DND-41 (cell line): ENCODE measurements around the gene GCDH.
A peak's percentile ranks its signal among the peaks of the same experiment; 100 is the strongest.

ENCODE experiments used
- ATAC-seq: fragments of 200-7000 bp; cut with Tn5 transposase; 3 replicates; pipeline ENCODE4 v1.9.1; 2021; ENCODE audit warnings: low read depth; ENCODE audit not compliant: insufficient read depth
- DNase-seq: peaks from one replicate; pipeline ENCODE4 v3.0.0-alpha.2; 2020
- H2AFZ ChIP-seq: 2 replicates; pipeline ENCODE4 v1.6.0; 2012; ENCODE audit warnings: low read depth, low read length
- H3K27ac ChIP-seq: 2 replicates; pipeline ENCODE4 v1.5.1; 2012; ENCODE audit warnings: low read length, inconsistent platforms
- H3K27me3 ChIP-seq: fragments of 200-600 bp; sonication (generic); 2 replicates; pipeline ENCODE4 v1.6.0; 2012; ENCODE audit warnings: low read length, mild to moderate bottlenecking, inconsistent platforms; ENCODE audit not compliant: insufficient read depth, poor library complexity
- H3K36me3 ChIP-seq: 2 replicates; pipeline ENCODE4 v1.5.1; 2012; ENCODE audit warnings: low read length, inconsistent platforms; ENCODE audit not compliant: insufficient read depth
- H3K4me1 ChIP-seq: 2 replicates; pipeline ENCODE4 v1.5.1; 2012; ENCODE audit warnings: mild to moderate bottlenecking, low read length; ENCODE audit not compliant: insufficient read depth
- H3K4me2 ChIP-seq: 2 replicates; pipeline ENCODE4 v1.6.0; 2012; ENCODE audit warnings: mild to moderate bottlenecking, moderate library complexity, low read length, inconsistent platforms; ENCODE audit not compliant: insufficient read depth
- H3K4me3 ChIP-seq, 2 experiments: fragments of 200-600 bp in 1 of 2; shearing (Covaris generic) in 1 of 2; 2 replicates each; pipeline ENCODE4 v1.5.1; 2012 to 2016; ENCODE audit warnings: inconsistent platforms in 2 of 2, low read length in 2 of 2, mild to moderate bottlenecking in 2 of 2, low read depth in 1 of 2, moderate library complexity in 1 of 2
- H3K79me2 ChIP-seq: 2 replicates; pipeline ENCODE4 v1.6.0; 2012; ENCODE audit warnings: low read length, inconsistent platforms; ENCODE audit not compliant: insufficient read depth
- H3K9ac ChIP-seq: 2 replicates; pipeline ENCODE4 v1.6.0; 2012; ENCODE audit warnings: low read depth, mild to moderate bottlenecking, inconsistent platforms, low read length, moderate library complexity
- H3K9me3 ChIP-seq: 2 replicates; pipeline ENCODE4 v1.5.1; 2012; ENCODE audit warnings: low read length, moderate library complexity, mild to moderate bottlenecking, inconsistent platforms; ENCODE audit not compliant: insufficient read depth, severe bottlenecking
- H4K20me1 ChIP-seq: 2 replicates; pipeline ENCODE4 v1.6.0; 2012; ENCODE audit warnings: low read length; ENCODE audit not compliant: insufficient read depth
- CTCF ChIP-seq: IDR thresholded peaks from 2 replicates; pipeline ENCODE4 v1.5.1; 2012; ENCODE audit warnings: borderline replicate concordance, low read length, moderate library complexity, mild to moderate bottlenecking; ENCODE audit not compliant: poor library complexity, severe bottlenecking; ENCODE audit errors: extremely low read depth
- EZH2 ChIP-seq: IDR thresholded peaks from 3 replicates; pipeline ENCODE4 v1.6.1; 2012; ENCODE audit warnings: borderline replicate concordance, low read depth, mild to moderate bottlenecking, moderate library complexity, low read length, inconsistent platforms; ENCODE audit not compliant: severe bottlenecking

The GCDH gene

DNA sequence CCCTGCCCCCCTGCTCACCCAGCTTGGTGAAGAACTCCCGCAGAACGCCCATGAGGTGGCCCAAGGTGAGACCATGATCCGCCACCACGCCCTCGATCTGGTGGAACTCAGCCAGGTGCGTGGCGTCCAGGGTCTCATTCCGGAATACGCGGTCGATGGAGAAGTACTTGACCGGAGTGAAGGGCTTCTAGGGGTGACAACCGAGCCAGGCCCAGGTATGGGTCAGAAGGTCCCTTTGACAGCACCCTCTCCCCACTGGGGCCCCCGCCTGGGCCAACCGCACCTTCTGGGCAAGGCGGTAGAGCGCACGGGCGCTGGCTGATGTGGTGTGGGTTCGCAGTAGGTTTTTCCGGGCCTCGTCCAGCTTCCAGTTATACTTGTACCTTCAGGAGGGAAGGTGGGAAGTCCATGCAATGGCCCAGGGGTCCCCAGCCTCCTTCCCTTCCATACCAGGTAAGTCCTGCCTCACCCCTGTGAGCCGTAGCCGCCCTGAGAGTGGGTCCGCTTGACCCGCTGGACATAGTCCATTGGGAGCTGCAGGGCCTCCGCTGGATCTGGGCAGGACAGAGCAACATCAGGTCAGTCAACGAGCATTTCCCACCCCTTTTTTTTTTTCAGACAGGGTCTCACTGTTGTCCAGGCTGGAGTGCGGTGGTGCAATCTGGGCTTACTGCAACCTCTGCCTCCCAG is 33.8 kb downstream of the GCDH start:
- ATAC-seq (no peak), DNase-seq (no peak)
- peaks cover 70% of the 10 kb centered on the region for H3K36me3 ChIP-seq
- H3K27ac ChIP-seq: no peak overlapping the region
- no peak overlapping the region for H2AFZ ChIP-seq
- no peak overlapping the region for H3K4me2 ChIP-seq
- H4K20me1 ChIP-seq: peaks cover 15% of the 10 kb centered on the region; the same call in 1 of the 2 replicates
- H3K4me1 ChIP-seq: no peaks in the 10 kb centered on the region
- peaks cover 9% of the 10 kb centered on the region for H3K79me2 ChIP-seq
- H3K9ac ChIP-seq: peak overlapping the region; percentile 12; the same call in 1 of the 2 replicates
- no peaks in the 10 kb centered on the region for H3K9me3 ChIP-seq
- no peak for TF ChIP-seq CTCF
- TF ChIP-seq EZH2: no peak
- H3K4me3 ChIP-seq: no peak overlapping the region
- H3K27me3 ChIP-seq: no peaks in the 10 kb centered on the region

DNA sequence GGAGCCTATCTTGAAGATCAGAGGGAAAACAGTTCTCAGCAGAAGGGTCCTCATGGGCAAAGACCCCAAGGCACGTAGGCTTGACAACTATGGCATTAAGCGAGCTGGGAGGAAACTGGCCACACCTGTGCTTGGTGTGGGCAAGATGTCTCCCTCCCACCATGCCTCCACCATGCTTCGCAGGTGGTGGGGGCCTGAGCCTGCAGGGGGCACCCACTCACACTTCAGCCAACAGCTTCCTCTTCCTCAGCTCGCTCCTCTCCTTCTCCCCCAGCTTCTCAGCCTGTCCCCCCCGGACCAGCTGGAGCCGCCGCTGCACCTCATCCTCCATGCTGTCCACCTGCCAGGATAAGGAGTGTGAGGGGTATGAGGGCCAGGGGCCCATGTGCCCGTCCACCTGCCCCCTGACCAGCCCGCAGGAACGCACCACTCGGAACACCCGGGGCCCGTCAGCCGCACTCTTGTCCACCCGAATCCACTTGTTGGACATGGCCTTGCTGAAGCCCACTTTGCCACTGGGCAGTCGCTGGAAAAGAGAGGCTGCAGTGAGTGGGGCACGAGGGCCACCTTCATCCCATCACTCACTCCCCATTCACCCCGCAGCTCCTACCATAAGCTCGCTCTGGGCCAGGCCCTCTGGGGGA is 39.2 kb downstream of the GCDH start:
- peaks cover 65% of the 10 kb centered on the region for H3K36me3 ChIP-seq
- peak overlapping the region; percentile 11; the same call in 1 of the 2 replicates for H3K4me2 ChIP-seq
- H2AFZ ChIP-seq: no peak overlapping the region
- no peak overlapping the region for H3K4me3 ChIP-seq
- ATAC-seq: no peak
- H3K9me3 ChIP-seq: no peaks in the 10 kb centered on the region
- H3K4me1 ChIP-seq: peaks cover 36% of the 10 kb centered on the region
- TF ChIP-seq CTCF (peak; percentile 37), EZH2 (no peak)
- H4K20me1 ChIP-seq: peaks cover 26% of the 10 kb centered on the region
- no peak for DNase-seq
- H3K9ac ChIP-seq: no peak overlapping the region
- no peaks in the 10 kb centered on the region for H3K27me3 ChIP-seq
- H3K27ac ChIP-seq: no peak overlapping the region; the same call in 1 of the 2 replicates
- peaks cover 54% of the 10 kb centered on the region for H3K79me2 ChIP-seq

GRCh38 chr19:12932392-12933286 is 41.7 kb downstream of the GCDH start:
- Histone ChIP-seq H4K20me1 (peaks cover 26% of the 10 kb centered on the region), H3K27ac (peak overlapping the region; percentile 97), H3K9me3 (no peaks in the 10 kb centered on the region), H3K27me3 (no peaks in the 10 kb centered on the region), H3K4me1 (peaks cover 61% of the 10 kb centered on the region), H2AFZ (peak overlapping the region; percentile 88), H3K4me2 (peak overlapping the region; percentile 91), H3K79me2 (peaks cover 49% of the 10 kb centered on the region), H3K4me3 (peak overlapping the region; percentile 80 to 95), H3K36me3 (peaks cover 45% of the 10 kb centered on the region), H3K9ac (peak overlapping the region; percentile 91)
- TF ChIP-seq CTCF: no peak
- ATAC-seq (no peak), DNase-seq (no peak)
